GM12864 (cell line): ENCODE measurements around the gene DCHS1.

ENCODE experiments used
- DNase-seq: peaks from one replicate; pipeline ENCODE4 v3.0.0-alpha.2; 2011; ENCODE audit warnings: low read depth
- H3K4me3 ChIP-seq: 2 replicates; pipeline ENCODE4 v1.5.1; 2011; ENCODE audit warnings: mild to moderate bottlenecking, low read depth, low read length, control low read depth
- TF ChIP-seq, protein P1 (sequence below): IDR thresholded peaks from 2 replicates; pipeline ENCODE4 v1.5.1; 2011; ENCODE audit warnings: low read depth, mild to moderate bottlenecking, moderate library complexity, low read length, control low read depth, inconsistent platforms; ENCODE audit errors: missing control alignments

DCHS1 gene

DNA sequence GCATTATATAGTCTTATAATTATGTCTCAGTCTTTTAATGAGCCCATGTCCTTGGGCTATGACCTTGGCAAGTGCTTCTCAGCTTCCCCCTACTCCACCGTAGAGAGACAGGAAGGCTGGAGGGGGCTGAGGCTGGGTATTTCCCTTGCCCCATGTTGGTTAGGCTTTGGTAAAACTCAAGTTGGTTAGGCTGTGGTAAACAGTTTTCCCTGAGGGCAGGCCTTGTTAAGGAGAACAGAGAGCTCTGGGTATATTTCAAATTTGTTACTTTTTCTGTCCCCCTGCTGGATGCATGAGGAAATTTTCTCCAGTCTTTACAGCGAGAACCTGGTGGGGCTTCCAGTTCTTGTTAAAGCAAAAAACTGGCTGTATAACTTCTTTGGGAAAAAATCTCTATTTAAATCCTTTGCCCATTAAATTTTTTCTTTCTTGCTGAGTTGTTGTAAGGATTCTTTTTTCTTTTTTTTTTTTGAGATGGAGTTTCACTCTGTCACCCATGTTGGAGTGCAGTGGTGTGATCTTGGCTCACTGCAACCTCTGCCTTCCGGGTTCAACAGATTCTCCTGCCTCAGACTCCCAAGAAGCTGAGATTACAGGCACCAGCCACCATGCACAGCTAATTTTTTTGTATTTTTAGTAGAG lies 12.2 kb upstream of the DCHS1 start:
- TF ChIP-seq, protein P1, sequence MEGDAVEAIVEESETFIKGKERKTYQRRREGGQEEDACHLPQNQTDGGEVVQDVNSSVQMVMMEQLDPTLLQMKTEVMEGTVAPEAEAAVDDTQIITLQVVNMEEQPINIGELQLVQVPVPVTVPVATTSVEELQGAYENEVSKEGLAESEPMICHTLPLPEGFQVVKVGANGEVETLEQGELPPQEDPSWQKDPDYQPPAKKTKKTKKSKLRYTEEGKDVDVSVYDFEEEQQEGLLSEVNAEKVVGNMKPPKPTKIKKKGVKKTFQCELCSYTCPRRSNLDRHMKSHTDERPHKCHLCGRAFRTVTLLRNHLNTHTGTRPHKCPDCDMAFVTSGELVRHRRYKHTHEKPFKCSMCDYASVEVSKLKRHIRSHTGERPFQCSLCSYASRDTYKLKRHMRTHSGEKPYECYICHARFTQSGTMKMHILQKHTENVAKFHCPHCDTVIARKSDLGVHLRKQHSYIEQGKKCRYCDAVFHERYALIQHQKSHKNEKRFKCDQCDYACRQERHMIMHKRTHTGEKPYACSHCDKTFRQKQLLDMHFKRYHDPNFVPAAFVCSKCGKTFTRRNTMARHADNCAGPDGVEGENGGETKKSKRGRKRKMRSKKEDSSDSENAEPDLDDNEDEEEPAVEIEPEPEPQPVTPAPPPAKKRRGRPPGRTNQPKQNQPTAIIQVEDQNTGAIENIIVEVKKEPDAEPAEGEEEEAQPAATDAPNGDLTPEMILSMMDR = peak; percentile 61
- H3K4me3 ChIP-seq = no peak overlapping the region
- DNase-seq = no peak

DNA sequence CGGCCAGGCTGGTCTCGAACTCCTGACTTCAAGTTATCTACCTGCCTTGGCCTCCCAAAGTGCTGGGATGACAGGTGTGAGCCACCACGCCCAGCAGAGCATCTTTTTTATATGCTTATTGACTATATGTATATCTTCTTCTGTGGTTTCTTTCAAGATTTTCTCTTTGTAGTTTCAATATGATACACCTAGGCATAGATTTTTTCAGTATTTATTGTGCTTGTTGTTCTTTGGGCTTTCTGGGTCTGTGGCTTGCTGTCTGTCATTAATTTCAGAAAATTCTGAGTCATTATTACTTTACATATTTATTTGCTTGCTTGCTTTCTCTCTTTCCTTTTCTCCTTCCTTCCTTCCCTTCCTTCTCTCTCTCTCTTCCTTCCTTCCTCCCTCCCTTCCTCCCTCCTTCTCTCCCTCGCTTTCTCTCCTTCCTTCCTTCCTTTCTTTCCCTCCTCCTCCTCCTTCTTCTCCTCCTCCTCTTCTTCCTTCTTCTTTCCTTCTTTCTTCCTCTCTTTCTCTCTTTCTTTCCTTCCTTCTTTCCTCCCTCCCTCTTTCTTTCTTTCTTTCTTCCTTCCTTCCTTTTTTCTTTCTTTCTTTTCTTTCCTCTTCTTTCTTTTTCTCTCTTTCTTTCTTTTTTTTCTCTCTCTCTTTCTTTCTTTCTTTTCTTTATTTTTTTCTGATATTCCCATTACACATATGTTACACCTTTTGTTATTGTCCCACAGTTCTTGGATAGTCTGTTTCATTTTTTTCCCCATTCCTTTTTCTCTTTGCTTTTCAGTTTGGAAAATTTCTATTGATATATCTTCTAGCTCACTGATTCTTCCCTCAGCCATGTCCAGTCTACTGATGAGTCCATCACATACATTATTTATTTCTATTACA lies 10.9 kb upstream of the DCHS1 start:
- no peak for DNase-seq
- no peak overlapping the region for H3K4me3 ChIP-seq
- TF ChIP-seq, protein P1 = no peak

DNA sequence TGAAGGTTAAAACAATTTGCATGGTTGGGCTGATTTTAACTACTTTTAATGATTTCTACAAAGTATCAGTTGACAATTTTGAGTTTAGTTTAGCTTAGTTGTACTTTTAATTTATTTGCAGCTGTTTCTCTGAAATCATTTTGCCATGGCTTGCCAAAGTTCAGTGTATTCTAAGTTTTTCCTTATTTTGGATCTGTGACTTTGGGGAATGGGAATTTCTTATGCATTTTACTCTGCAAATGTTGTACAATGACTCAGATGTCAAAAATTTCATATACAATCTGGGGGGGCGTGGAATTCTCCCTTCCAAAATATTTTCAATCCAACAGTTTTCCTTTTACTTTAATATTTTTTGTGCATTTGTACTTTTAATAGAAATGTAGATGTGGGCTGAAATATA lies 8.9 kb upstream of the DCHS1 start:
- TF ChIP-seq, protein P1 = no peak
- H3K4me3 ChIP-seq = no peak overlapping the region
- DNase-seq = no peak

DNA sequence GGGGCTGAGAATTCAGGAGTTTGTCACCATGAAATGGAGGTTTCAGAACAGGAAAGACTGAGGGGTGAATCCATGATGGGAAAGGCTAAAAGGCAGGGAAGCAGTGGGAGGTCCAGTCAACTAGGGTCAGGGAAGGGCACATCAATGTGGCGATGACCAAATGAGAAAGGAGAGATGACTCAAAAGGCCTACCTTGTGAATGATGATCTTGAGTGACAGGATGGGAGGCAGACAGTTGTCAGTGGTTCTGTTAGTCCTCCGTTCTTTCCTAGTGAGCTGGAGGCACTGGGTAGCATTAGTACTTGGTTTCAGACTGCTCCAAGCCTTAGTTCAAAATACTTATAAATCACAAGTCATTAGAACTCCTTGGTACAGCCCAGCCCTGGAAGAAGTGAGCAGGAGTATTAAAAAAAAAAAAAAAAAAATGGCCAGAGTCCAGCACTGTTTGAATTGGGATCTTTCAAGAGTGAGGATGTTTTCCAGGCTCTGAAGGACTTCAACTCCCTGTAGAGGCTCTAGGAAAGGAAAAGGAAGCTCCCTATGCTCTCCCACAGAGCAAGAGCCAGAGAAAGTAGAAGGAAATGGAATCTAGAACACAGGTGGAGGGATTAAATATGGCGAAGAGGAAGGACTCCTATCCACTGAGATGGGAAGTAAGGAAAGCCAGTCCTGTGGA lies 8.3 kb upstream of the DCHS1 start:
- H3K4me3 ChIP-seq = no peak overlapping the region
- DNase-seq = no peak
- TF ChIP-seq, protein P1 = no peak

DNA sequence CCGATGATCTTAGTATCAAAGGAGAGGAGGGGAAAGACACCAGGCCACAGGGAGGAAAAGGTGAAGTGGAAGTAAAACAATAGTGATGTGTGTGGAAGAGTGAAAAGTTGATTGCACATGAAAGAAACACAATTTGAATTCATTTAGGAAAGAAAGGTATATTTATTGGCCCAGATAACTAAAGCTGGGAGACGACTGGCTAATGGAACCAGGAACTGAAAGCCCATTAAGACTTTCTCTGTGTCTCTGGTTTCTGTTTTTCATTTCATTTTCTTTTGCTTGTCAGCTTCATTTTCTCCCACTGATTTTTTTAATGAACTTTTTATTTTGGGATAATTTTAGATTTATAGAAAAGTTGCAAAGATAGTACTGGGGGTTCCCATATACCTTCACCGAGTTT lies 5.1 kb upstream of the DCHS1 start:
- no peak overlapping the region for H3K4me3 ChIP-seq
- TF ChIP-seq, protein P1 = no peak
- no peak for DNase-seq

DNA sequence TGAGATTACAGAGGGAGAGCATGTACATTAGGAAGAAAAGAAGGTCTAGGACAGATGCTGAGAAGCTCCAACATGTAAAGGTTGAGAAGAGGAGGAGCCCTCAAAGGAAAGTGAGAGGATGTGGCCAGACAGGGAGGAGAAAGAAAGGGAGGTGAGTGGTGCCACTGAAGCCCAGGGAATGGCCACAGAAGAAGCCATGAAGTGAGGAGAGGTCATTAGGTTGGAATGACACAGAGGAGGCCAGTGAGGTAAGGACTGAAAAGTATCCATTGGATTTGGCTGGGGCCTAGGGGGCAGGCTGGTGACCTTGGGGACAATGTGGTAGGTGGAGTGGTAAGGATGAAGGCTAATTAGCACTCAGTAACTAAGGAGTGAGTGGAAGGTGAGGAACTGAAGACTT lies 3.0 kb upstream of the DCHS1 start:
- no peak for DNase-seq

More for the DNA sequence above, 3.0 kb upstream of the DCHS1 start:
- no peak overlapping the region for H3K4me3 ChIP-seq
- TF ChIP-seq, protein P1 = no peak
